ENCODE data around the gene MED23. TPM values are rescaled to one million over a fixed set of nuclear protein-coding genes. Genes with fewer than 3 reads are reported as not detected.

The MED23 gene
- total and polyA plus RNA-seq, 9 of the 15 experiments (the other 6 are each of a cell fraction or from before 2014, with no cell fraction given) = 13.7 to 61.2 (median 27.2) TPM

DNA sequence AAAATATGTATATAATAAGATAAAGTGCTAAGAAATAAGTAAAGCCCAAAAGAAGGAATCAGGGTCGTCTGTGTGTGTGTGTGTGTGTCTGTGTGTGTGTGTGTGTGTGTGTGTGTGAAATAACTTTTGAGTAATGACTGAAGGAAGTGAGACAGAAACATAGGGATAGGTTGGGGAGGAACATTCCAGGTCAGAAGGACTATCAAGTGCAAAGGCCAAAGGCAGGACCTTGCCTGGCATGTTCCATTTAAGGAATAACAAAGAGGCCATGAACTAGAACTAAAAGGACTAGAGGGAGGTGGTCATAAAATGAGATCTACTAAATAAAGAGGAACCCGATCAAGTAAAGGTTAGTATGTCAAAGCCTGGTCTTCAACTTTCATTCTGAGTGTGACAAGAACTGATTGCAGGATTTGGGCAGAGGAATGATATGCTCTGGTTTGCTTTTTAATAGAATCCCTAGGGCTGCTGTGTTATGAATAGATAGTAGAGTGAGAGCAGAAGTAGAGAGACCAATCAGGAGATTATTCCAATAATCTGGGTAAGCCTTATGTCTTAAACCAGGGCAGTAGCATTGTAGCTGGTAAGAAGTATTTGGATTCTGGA lies 15.9 kb upstream of the MED23 start (continued):
- TF ChIP-seq SP2 (IDR thresholded peaks at IDR 0.05; ENCODE audit: extremely low read depth, low read depth, low read length, poor library complexity, severe bottlenecking) (no peak), CBFA2T3 (IDR thresholded peaks at IDR 0.05) (peak; percentile 78), CBX2 (IDR thresholded peaks at IDR 0.05; ENCODE audit: insufficient read depth, low read length, poor library complexity, severe bottlenecking) (no peak), ZBTB8A (IDR thresholded peaks at IDR 0.05; ENCODE audit: partially characterized antibody) (no peak), OTX1 (CRISPR knock-in tag; IDR thresholded peaks at IDR 0.05) (0 out of 2 replicates have a peak, but pooled peaks have one; percentile 49), TEAD4 (IDR thresholded peaks at IDR 0.05; ENCODE audit: low read length) (peak; percentile 36; the same call in 1 of the 2 replicates), TEAD4 (CRISPR knock-in tag; IDR thresholded peaks at IDR 0.05; ENCODE audit: borderline replicate concordance) (no peak), JUNB (CRISPR knock-in tag; conservative IDR thresholded peaks at IDR 0.05) (no peak)

DNA sequence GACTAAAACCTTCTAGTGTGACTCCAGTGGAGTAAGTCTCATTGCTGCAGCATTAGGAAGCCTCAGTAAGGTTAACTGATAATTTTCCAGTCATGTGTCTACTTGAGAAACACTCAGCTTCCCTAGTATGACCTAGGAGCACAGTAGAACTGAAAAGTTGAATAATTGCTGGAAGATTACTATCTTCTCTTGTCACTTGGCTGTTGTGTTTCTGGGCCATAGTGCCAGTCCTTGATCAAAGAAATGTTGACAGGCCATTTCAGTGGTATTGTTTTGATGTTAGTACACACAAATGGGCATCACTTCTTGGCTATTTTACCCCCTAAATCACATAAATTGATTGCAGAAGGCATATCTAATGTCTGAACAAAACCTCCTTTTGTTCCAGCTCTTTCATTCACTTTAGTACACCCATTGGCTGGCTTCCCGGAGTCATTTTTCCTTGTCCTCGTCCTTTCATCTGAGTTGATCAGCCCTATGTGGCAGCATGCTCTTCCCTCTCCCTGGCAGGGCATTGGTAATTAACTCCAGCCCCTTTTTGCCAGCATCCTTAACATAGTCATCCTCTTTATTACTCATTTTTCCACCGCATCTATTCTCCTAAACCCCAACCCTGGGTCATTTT lies 15.1 kb upstream of the MED23 start:
- H3K36me3 ChIP-seq (ENCODE audit: control insufficient read depth, insufficient read depth, low read length) = peaks cover 8% of the 10 kb centered on the region; the same call in 2 of the 3 replicates
- H3K9me3 ChIP-seq (replicated peaks; ENCODE audit: control insufficient read depth, insufficient read depth, low read depth, low read length) = peaks cover 2% of the 10 kb centered on the region; the same call in 1 of the 2 replicates
- in situ Hi-C loops (cut with MboI) (loop anchor here (25.0 kb wide), 1 partner anchor 1169 kb away; the partner anchor contains the start of gene RPS12), intact Hi-C loops (cut with micrococcal nuclease) (no loop called here)
- no peaks in the 10 kb centered on the region for H3K27me3 ChIP-seq (ENCODE audit: control insufficient read depth in 2 of 2, insufficient read depth in 2 of 2, low read length in 2 of 2)
- BruUV-seq (replicated peaks) = no TSS peak
- H3K27ac ChIP-seq (ENCODE audit: extremely low read depth, low read depth, low read length) = no peak overlapping the region
- no peaks in the 10 kb centered on the region for H3K9me1 ChIP-seq (ENCODE audit: control insufficient read depth, insufficient read depth, low read length)
- FAIRE-seq (no peak), DNase-seq (ENCODE audit: extremely low read depth in 1 of 4, low spot score in 3 of 4) (no peak), ATAC-seq (no peak)
- ChIA-PET POLR2A (no interaction called here), CTCF (ENCODE audit: low intra/inter-chr PET ratio) (no interaction called here)
- no peak overlapping the region; the same call in 1 of the 2 replicates for H3K4me2 ChIP-seq (ENCODE audit: insufficient read depth, low read length)
- H3K4me3 ChIP-seq = no peak overlapping the region
- no peaks in the 10 kb centered on the region for H4K20me1 ChIP-seq (replicated peaks; ENCODE audit: control insufficient read depth, insufficient read depth, low read length)
- 48% methylated on average over 3 of the region's 3 CpGs for WGBS (ENCODE audit: insufficient coverage, low coverage, missing lambda C conversion rate)
- H2AFZ ChIP-seq (ENCODE audit: low read depth, low read length) = no peak overlapping the region
- peaks cover 75% of the 10 kb centered on the region for H3K79me2 ChIP-seq (ENCODE audit: control insufficient read depth, insufficient read depth, low read length)
- peaks cover 20 to 55% of the 10 kb centered on the region in 2 experiments for H3K4me1 ChIP-seq (replicated peaks in 1 of 2; ENCODE audit: control insufficient read depth in 2 of 2, insufficient read depth in 2 of 2, low read length in 2 of 2)
- H3K9ac ChIP-seq (ENCODE audit: insufficient read depth in 1 of 2, low read depth in 2 of 2, low read length in 2 of 2) = no peak overlapping the region
- TF ChIP-seq HDAC1 (IDR thresholded peaks at IDR 0.05) (no peak), RBM39 (optimal IDR thresholded peaks at IDR 0.05; ENCODE audit: low read depth, low read length) (no peak), MYBL2 (IDR thresholded peaks at IDR 0.05; ENCODE audit: low read depth) (no peak), MYBL2 (CRISPR knock-in tag; IDR thresholded peaks at IDR 0.05; ENCODE audit: borderline replicate concordance) (no peak), TCFL5 (CRISPR knock-in tag; conservative IDR thresholded peaks at IDR 0.05) (0 out of 2 replicates have a peak, but pooled peaks have one; percentile 34), RFX1 (IDR thresholded peaks at IDR 0.05) (no peak), ZNF140 (CRISPR knock-in tag; IDR thresholded peaks at IDR 0.05) (no peak)
- TF ChIP-seq, protein P1, sequence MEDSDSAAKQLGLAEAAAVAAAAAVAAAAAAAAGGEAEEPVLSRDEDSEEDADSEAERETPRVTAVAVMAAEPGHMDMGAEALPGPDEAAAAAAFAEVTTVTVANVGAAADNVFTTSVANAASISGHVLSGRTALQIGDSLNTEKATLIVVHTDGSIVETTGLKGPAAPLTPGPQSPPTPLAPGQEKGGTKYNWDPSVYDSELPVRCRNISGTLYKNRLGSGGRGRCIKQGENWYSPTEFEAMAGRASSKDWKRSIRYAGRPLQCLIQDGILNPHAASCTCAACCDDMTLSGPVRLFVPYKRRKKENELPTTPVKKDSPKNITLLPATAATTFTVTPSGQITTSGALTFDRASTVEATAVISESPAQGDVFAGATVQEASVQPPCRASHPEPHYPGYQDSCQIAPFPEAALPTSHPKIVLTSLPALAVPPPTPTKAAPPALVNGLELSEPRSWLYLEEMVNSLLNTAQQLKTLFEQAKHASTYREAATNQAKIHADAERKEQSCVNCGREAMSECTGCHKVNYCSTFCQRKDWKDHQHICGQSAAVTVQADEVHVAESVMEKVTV (CRISPR knock-in tag; IDR thresholded peaks at IDR 0.05) = no peak
- TF ChIP-seq, protein P2, sequence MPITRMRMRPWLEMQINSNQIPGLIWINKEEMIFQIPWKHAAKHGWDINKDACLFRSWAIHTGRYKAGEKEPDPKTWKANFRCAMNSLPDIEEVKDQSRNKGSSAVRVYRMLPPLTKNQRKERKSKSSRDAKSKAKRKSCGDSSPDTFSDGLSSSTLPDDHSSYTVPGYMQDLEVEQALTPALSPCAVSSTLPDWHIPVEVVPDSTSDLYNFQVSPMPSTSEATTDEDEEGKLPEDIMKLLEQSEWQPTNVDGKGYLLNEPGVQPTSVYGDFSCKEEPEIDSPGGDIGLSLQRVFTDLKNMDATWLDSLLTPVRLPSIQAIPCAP (CRISPR knock-in tag; IDR thresholded peaks at IDR 0.05; ENCODE audit: borderline replicate concordance) = no peak
- TF ChIP-seq, protein P3, sequence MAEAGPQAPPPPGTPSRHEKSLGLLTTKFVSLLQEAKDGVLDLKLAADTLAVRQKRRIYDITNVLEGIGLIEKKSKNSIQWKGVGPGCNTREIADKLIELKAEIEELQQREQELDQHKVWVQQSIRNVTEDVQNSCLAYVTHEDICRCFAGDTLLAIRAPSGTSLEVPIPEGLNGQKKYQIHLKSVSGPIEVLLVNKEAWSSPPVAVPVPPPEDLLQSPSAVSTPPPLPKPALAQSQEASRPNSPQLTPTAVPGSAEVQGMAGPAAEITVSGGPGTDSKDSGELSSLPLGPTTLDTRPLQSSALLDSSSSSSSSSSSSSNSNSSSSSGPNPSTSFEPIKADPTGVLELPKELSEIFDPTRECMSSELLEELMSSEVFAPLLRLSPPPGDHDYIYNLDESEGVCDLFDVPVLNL (CRISPR knock-in tag; IDR thresholded peaks at IDR 0.05; ENCODE audit: low read depth) = no peak
